Naive B cell (primary cell): ENCODE measurements around the gene RPP40. TPM values are rescaled to one million over a fixed set of nuclear protein-coding genes. Genes with fewer than 3 reads are reported as not detected.

Experiments used
- ATAC-seq, 2 donors: fragments of 150-1000 bp; cut with Tn5 transposase; 2 replicates each; pipeline ENCODE4 v1.10.0; 2021; ENCODE audit warnings: low read depth in 2 of 2, mild to moderate bottlenecking in 2 of 2, moderate library complexity in 2 of 2
- DNase-seq: peaks from one replicate; pipeline ENCODE4 v3.0.0; 2022
- H3K27ac Mint-ChIP-seq, 6 donors: one replicate each; pipeline ENCODE4 v1.8.0; 2020 to 2022; ENCODE audit warnings: mild to moderate bottlenecking in 6 of 6, mixed read lengths in 6 of 6, moderate library complexity in 5 of 6, inconsistent platforms in 2 of 6
- H3K27me3 Mint-ChIP-seq, 3 donors: one replicate each; pipeline ENCODE4 v1.8.0; 2021 to 2022; ENCODE audit warnings: mixed read lengths in 3 of 3, mild to moderate bottlenecking in 1 of 3
- H3K36me3 Mint-ChIP-seq, 2 donors: one replicate each; pipeline ENCODE4 v1.8.0; 2020 to 2022; ENCODE audit warnings: mixed read lengths in 2 of 2, inconsistent platforms in 1 of 2, mild to moderate bottlenecking in 1 of 2
- H3K4me1 Mint-ChIP-seq, 3 donors: one replicate each; pipeline ENCODE4 v1.8.0; 2020 to 2022; ENCODE audit warnings: mixed read lengths in 3 of 3, inconsistent platforms in 1 of 3, mild to moderate bottlenecking in 1 of 3, moderate library complexity in 1 of 3
- H3K4me3 Mint-ChIP-seq, 8 donors: one replicate each; pipeline ENCODE4 v1.8.0; 2020 to 2022; ENCODE audit warnings: mild to moderate bottlenecking in 8 of 8, mixed read lengths in 8 of 8, moderate library complexity in 8 of 8, inconsistent platforms in 2 of 8
- H3K9me3 Mint-ChIP-seq, 7 donors: one replicate each; pipeline ENCODE4 v1.8.0; 2020 to 2022; ENCODE audit warnings: mixed read lengths in 7 of 7, mild to moderate bottlenecking in 5 of 7, inconsistent platforms in 2 of 7, moderate library complexity in 1 of 7
- polyA plus RNA-seq, 6 donors: library from polyadenylated mRNA; unstranded; fragments of 300-500 nt; fragmentation: Illumina TruSeq; gene quantifications; one replicate each; pipeline ENCODE4 v1.2.3, GENCODE V29; 2021; ENCODE audit warnings: low read depth in 6 of 6

RPP40 gene
- polyA plus RNA-seq, 6 donors from 2014 or later: 12.0 to 22.2 (median 18.8) TPM

DNA sequence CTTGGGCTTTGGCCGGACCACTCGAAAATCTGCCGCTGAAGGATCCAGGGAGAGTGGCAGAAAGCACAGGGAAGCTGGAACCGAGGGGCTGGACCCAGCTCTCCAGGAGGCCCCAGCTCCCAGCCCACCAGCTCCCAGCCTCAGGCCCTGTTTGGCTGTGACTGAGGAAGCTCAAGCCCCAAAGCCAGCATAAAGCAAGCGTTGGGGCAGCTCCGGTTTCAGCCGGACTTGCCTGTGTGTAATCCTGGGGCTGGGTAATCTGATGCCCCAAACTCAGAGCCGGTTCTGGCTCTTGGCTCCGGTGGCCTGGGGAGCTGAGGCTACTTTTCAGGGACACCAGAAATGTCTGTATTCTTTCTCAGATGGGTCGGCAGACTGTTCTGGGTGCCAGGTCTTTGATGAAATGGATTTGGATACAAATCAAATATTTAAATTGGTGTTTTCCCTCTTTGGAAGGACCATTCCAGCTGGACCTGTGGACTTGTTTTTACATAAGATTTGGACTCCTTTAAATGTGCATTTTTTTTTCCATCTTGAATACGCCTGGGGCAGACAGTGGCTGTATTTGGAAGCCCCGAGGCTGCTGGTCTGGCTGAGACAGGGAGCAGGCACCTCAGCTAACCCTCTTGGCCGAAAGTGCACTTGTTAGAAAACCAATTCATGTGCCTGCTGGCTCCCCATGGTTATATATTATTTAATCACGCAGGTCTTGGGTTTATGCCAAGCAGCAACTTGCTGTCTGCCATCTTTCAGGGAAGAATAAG is 29.7 kb downstream of the RPP40 start:
- H3K27ac Mint-ChIP-seq: no peak overlapping the region
- ATAC-seq: no peak
- no peaks in the 10 kb centered on the region for H3K4me1 Mint-ChIP-seq
- H3K36me3 Mint-ChIP-seq: peaks cover 3 to 22% of the 10 kb centered on the region in 2 donors
- H3K4me3 Mint-ChIP-seq: no peak overlapping the region
- no peak for DNase-seq
- H3K9me3 Mint-ChIP-seq: peaks cover 6 to 27% (median 11%) of the 10 kb centered on the region in 7 donors
- H3K27me3 Mint-ChIP-seq: peaks cover 0 to 42% (median 28%) of the 10 kb centered on the region in 3 donors

DNA sequence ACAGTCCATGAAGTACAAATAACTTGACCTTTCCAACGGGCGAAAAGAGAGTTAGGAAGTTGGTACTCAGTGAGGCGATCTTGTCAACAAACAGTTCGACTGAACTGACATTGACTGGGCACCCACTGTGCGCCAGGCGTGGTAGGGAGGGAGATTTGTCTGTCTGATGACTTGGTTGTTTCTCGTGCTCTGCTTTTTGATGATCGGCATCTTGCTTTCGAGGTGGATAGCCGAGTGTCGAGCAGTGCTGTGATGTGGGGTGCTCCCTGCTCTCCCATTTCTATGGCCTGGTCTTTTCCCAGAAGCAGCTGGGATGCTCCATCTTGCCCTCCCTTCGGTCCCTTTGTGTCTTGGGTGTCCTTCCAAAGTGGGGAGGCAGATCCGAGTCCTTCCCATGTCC is 30.4 kb downstream of the RPP40 start:
- peaks cover 1 to 18% of the 10 kb centered on the region in 2 donors for H3K36me3 Mint-ChIP-seq
- H3K4me3 Mint-ChIP-seq: no peak overlapping the region
- no peak for DNase-seq
- ATAC-seq: no peak
- peaks cover 0 to 42% (median 25%) of the 10 kb centered on the region in 3 donors for H3K27me3 Mint-ChIP-seq
- peaks cover 6 to 19% (median 11%) of the 10 kb centered on the region in 7 donors for H3K9me3 Mint-ChIP-seq
- no peak overlapping the region for H3K27ac Mint-ChIP-seq
- H3K4me1 Mint-ChIP-seq: no peaks in the 10 kb centered on the region

DNA sequence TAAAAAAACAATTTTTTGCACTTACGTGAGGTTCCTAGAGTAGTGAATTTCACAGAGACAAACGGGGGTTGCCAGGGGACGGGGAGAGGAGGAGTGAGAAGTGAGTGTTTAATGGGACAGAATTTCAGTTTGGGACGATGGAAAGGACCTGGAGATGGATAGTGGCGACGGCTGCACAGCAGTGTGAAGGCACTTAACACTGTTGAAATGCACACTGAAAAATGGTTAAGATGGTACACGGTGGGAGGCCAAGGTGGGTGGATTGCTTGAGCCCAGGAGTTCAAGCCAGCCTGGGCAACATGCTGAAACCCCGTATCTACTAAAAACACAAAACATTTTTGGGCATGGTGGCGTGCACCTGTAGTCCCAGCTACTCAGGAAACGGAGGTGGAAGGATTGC is 31.4 kb downstream of the RPP40 start:
- no peak for DNase-seq
- Mint-ChIP-seq H3K4me1 (no peaks in the 10 kb centered on the region), H3K27ac (no peak overlapping the region), H3K9me3 (peaks cover 2 to 14% (median 8%) of the 10 kb centered on the region in 7 donors), H3K4me3 (no peak overlapping the region), H3K36me3 (peaks cover 0 to 14% of the 10 kb centered on the region in 2 donors), H3K27me3 (peaks cover 0 to 38% (median 19%) of the 10 kb centered on the region in 3 donors)
- no peak for ATAC-seq

DNA sequence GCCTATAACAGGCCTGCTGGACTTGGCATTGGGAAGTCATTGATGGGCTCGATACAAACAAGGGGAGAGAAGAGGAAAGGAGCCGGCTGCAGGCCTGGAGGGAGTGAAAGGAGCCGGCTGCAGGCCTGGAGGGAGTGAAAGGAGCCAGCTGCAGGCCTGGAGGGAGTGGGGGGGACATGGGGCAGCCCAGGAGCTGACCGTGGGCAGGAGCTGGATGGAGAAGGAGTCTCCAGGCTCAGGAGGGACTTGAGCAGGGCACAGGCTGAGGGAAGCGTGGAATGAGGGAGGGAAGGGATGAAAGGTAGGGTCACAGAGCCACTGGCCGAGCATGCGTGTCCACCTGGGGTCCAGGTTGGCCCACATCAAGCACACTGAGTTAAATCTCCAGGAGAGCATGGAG is 32.0 kb downstream of the RPP40 start:
- H3K4me1 Mint-ChIP-seq: no peaks in the 10 kb centered on the region
- peaks cover 0 to 8% of the 10 kb centered on the region in 2 donors for H3K36me3 Mint-ChIP-seq
- no peak overlapping the region for H3K4me3 Mint-ChIP-seq
- peaks cover 0 to 32% (median 13%) of the 10 kb centered on the region in 3 donors for H3K27me3 Mint-ChIP-seq
- H3K9me3 Mint-ChIP-seq: peaks cover 2 to 9% (median 4%) of the 10 kb centered on the region in 7 donors
- no peak for DNase-seq
- no peak for ATAC-seq
- no peak overlapping the region for H3K27ac Mint-ChIP-seq

DNA sequence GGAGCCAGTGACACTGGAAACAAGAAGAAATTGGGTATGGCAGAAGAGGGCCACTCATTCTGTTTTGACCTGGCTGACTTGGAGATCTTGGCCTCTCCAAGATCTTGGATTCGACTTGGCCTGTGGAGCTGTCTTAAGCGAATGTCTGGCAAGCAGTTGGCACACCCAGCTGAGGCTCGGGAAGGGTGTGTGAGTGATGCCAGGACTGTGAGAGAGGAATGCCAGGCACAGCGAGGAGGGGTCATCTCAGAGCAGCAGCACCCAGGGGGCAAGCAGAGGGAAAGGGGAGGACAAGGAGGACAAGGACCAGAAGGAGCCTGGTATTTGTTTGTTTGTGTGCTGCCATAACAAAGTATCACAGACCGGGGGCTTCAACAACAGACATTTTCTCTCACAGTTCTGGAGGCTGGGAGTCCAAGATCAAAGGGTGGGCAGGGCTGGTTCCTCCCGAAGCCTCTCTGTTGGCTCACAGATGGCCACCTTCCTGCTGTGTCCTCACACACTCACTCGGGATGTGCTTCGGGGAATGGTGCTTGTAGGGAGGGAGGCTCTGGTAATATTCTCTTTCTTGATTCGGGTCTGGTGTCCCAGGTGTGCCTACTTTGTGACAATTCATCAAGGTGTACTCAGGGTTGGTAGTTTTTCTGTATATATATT is 33.0 kb downstream of the RPP40 start:
- Mint-ChIP-seq H3K27me3 (peaks cover 0 to 26% (median 8%) of the 10 kb centered on the region in 3 donors), H3K4me1 (no peaks in the 10 kb centered on the region), H3K4me3 (no peak overlapping the region), H3K27ac (peak overlapping the region in 1 of 6 donors; percentile 66), H3K36me3 (no peaks in the 10 kb centered on the region), H3K9me3 (peaks cover 0 to 4% (median 0%) of the 10 kb centered on the region in 7 donors)
- DNase-seq: no peak
- ATAC-seq: no peak

DNA sequence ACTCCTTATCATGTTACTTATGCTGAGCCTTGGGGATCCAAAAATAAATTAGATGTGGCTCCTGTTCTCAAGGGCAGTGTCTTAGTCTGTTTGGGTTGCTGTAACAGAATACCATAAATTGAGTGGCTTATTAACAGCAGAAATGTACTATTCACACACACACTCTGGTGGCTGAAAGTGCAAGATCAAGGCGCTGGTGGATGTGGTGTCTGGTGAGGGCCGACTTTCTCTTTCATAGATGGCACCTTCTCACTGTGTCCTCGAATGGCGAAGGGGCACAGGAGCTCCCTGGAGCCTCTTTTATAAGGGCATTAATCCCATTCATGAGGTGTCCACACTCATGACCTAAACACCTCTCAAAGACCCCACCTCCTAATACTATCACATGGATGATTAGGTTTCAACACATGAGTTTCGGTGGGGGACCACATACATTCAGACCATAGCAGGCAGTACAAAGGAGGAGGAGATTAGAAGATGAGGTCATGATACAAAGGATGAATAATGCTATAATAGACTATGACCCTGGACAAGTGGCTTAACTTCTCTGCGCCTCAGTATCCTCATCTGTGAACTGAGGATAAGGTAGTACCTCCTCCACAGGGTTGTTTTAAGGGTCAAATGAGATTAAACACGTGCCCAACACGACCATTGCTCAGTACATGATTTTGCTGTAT is 34.1 kb downstream of the RPP40 start:
- DNase-seq (no peak), ATAC-seq (no peak)
- Mint-ChIP-seq H3K27me3 (peaks cover 0 to 31% (median 10%) of the 10 kb centered on the region in 3 donors), H3K27ac (no peak overlapping the region), H3K4me1 (no peaks in the 10 kb centered on the region), H3K9me3 (no peaks in the 10 kb centered on the region), H3K4me3 (no peak overlapping the region), H3K36me3 (no peaks in the 10 kb centered on the region)

DNA sequence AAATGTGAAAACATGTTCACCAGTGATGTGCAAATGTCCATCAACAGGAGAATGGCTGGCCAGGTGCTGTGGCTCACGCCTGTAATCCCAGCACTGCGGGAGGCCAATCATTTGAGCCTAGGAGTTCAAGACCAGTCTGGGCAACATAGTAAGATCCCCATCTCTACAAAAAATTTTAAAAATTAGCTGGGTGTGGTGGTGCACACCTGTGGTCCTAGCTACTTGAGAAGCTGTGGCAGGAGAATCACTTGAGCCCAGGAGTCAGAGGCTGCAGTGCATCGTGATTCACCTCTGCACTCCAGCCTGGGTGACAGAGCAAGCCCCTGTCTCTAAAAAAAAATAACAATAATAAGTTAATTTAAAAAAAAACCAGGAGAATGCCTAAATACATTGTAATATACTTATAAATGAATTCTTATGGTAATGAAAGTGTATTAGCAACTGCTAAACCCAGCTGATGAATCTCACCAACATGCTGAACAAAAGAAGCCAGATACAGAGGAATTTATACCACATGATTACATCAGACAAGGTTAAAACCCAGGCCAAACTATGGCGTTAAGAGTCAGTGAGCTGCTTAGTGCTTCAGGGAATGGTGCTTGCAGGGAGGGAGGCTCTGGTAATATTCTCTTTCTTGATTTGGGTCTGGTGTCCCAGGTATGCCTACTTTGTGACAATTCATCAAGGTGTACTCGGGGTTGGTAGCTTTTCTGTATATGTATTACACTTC is 36.4 kb downstream of the RPP40 start:
- H3K4me1 Mint-ChIP-seq: no peaks in the 10 kb centered on the region
- DNase-seq (no peak), ATAC-seq (no peak)
- no peak overlapping the region for H3K27ac Mint-ChIP-seq
- no peaks in the 10 kb centered on the region for H3K9me3 Mint-ChIP-seq
- peaks cover 0 to 28% (median 10%) of the 10 kb centered on the region in 3 donors for H3K27me3 Mint-ChIP-seq
- no peaks in the 10 kb centered on the region for H3K36me3 Mint-ChIP-seq
- H3K4me3 Mint-ChIP-seq: no peak overlapping the region

DNA sequence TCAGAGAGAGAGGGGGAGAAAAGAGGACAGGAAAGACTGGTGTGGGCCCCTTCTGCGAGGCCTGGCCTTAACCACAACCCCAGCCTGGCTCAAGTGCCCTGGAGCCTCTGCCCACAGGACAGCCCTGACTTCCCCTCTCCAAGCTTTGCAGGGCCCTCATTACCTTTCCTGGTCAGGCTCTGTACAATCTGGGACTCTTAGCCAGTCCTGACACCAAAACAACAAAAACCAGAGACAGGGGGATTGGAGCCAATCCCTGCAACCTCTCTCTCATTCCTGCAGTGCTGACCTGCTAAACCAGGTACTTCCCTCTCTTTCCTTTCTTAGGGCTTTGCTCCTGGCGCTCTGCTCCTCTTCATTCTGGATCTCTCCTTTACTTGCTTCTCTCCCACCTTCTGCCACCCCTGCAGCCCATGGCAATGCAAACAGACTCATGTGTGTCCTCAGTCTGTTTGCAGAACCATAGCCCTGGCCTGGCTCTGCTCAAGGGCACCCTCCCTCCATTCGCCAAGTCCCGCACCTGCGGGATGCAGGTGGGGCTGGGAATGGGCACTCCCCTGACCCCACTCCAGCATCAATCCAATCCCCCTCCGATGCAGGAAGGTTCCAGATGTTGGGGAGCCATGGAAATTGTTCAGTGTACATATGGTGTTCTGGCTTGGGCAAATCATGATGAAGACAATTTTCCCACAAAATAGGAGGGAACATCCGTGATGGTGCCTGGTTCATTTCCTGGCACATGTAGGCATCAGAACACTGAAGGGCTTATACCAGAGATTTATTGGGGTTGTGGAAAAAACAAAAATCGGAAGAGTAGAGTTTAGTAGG is 38.1 kb downstream of the RPP40 start:
- ATAC-seq (no peak), DNase-seq (no peak)
- no peaks in the 10 kb centered on the region for H3K36me3 Mint-ChIP-seq
- H3K27me3 Mint-ChIP-seq: peaks cover 0 to 16% (median 8%) of the 10 kb centered on the region in 3 donors
- no peak overlapping the region for H3K27ac Mint-ChIP-seq
- no peaks in the 10 kb centered on the region for H3K4me1 Mint-ChIP-seq
- no peak overlapping the region for H3K4me3 Mint-ChIP-seq
- H3K9me3 Mint-ChIP-seq: no peaks in the 10 kb centered on the region

DNA sequence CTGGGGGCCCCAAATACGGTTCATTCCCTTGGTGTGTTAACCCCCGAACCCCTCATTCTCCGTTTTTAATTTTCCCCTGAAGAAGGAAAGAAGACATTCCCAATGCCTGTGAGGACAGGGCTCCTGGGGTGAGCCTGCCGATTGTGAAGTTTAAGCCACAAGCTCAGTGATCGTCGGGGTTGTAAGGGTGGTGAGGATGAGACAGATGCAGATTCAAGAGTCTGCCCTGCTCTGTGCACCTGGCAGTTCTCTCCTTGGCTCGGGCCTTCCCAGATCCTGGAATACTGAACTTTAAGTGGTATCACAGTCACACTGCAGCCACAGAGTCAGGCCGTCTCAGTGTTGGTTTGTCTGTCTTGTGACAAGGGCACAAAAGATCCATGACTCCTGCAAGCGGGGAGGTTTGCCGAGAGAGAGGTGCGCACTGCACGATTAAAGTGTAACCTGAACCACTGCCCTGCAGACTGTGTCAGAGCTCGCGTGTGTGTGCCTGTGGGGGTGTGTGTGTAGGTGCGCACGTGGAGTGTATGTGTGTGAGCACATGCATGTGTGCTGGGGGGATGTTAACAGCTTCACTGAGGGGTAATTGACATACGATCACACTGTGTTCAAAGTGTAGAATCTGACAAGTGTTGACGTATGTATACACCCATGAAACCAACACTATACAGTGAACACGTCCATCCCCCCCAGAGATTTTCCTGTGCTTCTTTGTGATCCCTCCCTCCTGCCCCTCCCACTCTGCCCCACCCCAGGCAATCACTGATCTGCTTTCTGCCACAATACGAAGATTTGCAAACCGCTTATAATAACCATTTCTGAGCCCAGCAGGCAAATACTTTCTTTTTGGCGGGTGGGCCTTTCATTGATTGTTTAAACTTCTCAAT is 38.9 kb downstream of the RPP40 start:
- Mint-ChIP-seq H3K27me3 (peaks cover 0 to 9% (median 4%) of the 10 kb centered on the region in 3 donors), H3K36me3 (no peaks in the 10 kb centered on the region), H3K27ac (no peak overlapping the region), H3K4me1 (no peaks in the 10 kb centered on the region), H3K4me3 (no peak overlapping the region), H3K9me3 (no peaks in the 10 kb centered on the region)
- ATAC-seq: no peak
- no peak for DNase-seq

DNA sequence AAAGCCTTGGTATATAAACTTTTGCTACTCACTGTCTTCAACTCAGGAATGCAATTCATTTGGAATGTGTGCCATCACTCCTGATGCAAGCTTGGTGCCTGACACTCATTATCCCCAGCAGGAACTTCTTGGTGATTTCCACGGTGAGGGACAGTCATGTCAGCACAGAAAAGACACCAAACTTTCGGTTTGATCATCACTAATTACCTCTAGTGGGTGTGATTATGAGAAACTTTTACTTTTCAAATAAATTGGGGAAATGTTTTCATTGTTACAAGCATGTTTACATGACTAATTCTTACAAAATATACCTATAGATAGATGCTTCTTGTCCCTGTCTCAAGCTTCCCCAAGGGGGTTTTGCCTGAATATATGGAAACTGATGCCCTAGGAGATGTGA is 40.9 kb downstream of the RPP40 start:
- no peaks in the 10 kb centered on the region for H3K9me3 Mint-ChIP-seq
- no peak overlapping the region for H3K4me3 Mint-ChIP-seq
- no peak for ATAC-seq
- no peaks in the 10 kb centered on the region for H3K36me3 Mint-ChIP-seq
- no peak for DNase-seq
- no peaks in the 10 kb centered on the region for H3K4me1 Mint-ChIP-seq
- no peak overlapping the region for H3K27ac Mint-ChIP-seq
- peaks cover 0 to 7% (median 4%) of the 10 kb centered on the region in 3 donors for H3K27me3 Mint-ChIP-seq

DNA sequence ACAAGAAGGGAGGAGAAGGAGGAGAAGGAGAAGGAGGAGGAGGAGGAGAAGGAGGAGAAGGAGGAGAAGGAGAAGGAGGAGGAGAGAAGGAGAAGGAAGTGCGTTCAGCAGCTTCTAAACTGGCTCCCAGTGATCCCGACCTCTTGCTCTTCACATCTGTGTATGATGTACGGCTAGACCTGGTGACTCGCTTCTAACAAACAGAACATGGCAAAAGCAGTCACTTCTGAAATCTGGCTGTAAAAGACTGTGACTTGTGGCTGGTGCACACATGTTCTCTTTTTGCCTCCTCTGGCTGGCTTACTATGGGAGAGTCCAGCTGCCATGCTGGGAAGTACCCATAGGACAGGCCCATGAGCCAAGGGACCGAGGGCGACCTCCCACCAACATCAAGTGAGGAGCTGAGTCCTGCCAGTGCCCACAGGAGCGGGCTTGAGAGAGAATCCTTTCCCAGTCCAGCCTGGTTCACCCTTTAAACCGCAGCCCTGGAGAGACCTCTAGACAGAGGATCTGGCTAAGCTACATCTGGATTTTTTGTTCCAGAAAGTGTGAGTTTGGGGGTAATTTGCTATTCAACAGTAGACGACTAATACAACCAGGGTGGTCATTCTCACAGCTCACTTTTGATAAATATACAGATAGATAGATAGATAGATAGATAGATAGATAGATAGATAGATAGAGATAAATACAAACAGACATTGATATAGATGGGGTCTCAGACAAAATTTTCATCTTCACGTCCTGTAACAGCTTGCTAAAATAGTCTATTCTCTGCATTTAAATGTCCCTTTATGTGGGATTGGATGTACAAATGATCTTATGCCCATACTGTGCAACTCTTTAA is 42.3 kb downstream of the RPP40 start:
- Mint-ChIP-seq H3K9me3 (no peaks in the 10 kb centered on the region), H3K27me3 (peaks cover 0 to 7% (median 4%) of the 10 kb centered on the region in 3 donors), H3K4me1 (no peaks in the 10 kb centered on the region), H3K4me3 (no peak overlapping the region), H3K36me3 (no peaks in the 10 kb centered on the region), H3K27ac (no peak overlapping the region)
- ATAC-seq (no peak), DNase-seq (no peak)
